Fibroblast of gingiva (primary cell): ENCODE data around the gene ELOB.

Source experiments
- DNase-seq: peaks from one replicate; pipeline ENCODE4 v3.0.0-alpha.2; 2011; ENCODE audit warnings: low read depth

The ELOB gene

DNA sequence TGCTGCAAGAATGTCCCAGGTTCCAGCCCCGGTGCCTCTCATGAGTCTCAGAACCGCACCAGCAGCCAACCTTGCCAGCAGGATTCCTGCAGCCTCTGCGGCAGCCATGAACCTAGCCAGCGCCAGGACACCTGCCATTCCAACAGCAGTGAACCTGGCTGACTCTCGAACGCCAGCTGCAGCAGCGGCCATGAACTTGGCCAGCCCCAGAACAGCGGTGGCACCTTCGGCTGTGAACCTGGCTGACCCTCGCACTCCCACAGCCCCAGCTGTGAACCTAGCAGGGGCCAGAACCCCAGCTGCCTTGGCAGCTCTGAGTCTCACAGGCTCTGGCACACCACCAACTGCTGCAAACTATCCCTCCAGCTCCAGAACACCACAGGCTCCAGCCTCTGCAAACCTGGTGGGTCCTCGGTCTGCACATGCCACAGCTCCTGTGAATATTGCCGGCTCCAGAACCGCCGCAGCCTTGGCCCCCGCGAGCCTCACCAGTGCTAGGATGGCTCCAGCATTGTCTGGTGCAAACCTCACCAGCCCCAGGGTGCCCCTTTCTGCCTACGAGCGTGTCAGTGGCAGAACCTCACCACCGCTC is 9.8 kb downstream of the ELOB start:
- no peak for DNase-seq

GRCh38 chr16:2766430-2767139 is 10.5 kb downstream of the ELOB start:
- no peak for DNase-seq

DNA sequence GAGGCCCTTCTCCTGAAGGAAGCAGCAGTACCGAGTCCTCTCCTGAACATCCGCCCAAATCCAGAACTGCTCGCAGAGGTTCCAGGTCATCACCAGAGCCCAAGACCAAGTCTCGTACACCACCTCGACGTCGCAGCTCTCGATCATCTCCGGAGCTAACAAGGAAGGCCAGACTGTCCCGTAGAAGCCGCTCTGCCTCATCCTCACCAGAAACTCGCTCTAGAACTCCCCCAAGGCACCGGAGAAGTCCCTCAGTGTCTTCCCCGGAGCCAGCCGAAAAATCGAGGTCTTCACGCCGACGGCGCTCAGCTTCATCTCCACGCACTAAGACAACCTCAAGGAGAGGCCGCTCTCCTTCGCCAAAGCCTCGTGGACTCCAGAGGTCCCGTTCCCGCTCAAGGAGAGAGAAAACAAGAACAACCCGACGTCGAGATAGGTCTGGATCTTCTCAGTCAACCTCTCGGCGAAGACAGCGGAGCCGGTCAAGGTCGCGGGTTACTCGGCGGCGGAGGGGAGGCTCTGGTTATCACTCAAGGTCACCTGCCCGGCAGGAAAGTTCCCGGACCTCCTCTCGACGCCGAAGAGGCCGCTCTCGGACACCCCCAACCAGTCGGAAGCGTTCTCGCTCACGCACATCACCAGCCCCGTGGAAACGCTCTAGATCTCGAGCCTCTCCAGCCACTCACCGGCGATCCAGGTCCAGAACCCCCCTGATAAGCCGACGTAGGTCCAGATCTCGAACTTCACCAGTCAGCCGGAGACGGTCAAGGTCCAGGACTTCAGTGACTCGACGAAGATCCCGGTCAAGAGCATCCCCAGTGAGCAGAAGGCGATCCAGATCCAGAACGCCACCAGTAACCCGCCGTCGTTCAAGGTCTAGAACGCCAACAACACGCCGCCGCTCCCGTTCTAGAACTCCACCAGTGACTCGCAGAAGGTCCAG is 11.3 kb downstream of the ELOB start:
- no peak for DNase-seq

DNA sequence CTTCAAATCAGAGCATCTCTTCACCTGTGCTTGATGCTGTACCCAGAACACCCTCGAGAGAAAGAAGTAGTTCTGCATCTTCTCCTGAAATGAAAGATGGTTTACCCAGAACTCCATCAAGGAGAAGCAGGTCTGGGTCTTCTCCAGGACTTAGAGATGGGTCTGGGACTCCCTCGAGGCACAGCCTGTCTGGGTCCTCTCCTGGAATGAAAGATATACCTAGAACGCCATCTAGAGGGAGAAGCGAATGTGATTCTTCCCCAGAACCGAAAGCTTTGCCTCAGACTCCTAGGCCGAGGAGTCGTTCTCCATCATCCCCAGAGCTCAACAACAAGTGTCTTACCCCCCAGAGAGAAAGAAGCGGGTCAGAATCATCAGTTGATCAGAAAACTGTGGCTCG is 12.4 kb downstream of the ELOB start:
- DNase-seq = no peak

- DNase-seq = no peak
Observed at GRCh38 chr16:2763173-2763572, 13.9 kb downstream of the ELOB start.

DNA sequence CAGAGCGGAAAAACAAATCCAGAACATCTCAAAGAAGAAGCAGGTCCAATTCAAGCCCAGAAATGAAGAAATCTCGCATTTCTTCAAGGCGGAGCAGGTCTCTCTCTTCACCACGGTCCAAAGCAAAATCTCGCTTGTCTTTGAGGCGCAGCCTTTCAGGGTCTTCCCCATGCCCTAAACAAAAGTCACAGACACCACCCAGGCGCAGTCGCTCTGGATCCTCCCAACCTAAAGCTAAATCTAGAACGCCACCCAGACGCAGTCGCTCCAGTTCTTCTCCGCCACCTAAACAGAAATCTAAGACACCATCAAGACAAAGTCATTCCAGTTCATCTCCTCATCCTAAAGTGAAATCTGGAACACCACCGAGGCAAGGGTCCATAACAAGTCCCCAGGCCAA is 14.4 kb downstream of the ELOB start:
- DNase-seq = no peak

- DNase-seq = no peak
Observed at GRCh38 chr16:2761886-2762583, 15.0 kb downstream of the ELOB start.

DNA sequence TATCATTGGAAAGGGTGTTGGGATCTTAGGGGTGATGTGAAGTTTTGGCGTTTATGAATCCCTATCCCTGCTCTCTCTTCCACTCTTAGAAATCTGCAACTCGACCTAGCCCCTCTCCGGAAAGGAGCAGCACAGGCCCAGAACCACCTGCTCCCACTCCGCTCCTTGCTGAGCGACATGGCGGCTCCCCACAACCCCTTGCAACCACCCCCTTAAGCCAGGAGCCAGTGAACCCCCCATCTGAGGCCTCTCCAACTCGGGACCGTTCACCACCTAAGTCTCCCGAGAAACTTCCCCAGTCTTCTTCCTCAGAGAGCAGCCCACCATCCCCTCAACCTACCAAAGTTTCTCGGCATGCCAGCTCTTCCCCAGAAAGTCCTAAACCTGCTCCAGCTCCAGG is 15.6 kb downstream of the ELOB start:
- DNase-seq = no peak

DNA sequence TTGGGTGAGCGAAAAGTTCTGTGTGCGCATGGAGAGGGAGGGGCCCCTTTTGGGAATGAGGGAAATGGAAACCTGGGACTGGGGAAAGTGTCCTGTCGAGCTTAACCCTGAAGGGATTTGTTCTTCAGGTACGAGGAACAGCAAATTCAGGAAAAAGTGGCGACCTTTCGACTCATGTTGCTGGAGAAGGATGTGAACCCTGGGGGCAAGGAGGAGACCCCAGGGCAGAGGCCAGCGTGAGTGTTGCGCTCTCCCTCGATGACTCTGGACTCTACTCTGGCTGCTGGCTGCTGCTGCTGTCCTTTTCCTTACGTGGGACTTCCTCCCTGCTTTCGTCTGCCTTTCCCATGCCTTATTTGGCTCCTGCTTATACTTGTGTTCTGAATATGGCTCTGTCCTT is 19.7 kb downstream of the ELOB start:
- DNase-seq = no peak

GRCh38 chr16:2756288-2757015 is 20.6 kb downstream of the ELOB start:
- no peak for DNase-seq

DNA sequence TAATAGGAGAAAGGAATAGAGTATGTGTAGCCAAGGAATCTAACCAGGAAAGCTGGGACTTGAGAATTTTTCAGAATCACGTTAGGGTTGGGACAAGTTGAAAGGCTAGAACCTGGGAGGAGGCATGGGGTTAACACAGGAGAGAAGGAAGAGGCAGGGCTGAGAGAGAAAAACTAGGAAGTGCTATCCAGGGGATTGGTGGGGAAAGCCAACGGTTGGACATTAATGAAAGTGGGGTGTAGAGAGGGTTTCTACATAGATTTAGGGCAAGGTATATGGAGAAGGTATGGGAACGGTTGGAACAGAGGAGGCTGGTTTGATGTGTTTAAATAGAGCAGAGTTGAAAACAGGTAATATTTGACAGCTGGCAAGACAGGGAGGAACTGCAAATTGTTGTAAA is 21.9 kb downstream of the ELOB start:
- DNase-seq = no peak

DNA sequence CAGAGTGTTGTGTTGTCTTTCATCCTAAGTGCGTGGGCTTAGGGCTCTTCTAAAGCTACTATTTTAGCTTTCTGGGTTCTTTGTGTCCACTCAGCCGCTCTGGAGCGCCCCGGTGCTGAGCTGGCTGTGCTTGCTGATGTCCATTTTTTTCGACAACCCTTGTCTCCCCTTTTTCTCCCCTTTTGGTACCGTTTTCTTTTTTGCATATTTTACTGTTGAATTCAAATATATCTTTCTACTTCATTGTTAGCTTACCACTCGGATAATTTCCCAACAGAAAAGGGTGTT is 23.4 kb downstream of the ELOB start:
- no peak for DNase-seq

DNA sequence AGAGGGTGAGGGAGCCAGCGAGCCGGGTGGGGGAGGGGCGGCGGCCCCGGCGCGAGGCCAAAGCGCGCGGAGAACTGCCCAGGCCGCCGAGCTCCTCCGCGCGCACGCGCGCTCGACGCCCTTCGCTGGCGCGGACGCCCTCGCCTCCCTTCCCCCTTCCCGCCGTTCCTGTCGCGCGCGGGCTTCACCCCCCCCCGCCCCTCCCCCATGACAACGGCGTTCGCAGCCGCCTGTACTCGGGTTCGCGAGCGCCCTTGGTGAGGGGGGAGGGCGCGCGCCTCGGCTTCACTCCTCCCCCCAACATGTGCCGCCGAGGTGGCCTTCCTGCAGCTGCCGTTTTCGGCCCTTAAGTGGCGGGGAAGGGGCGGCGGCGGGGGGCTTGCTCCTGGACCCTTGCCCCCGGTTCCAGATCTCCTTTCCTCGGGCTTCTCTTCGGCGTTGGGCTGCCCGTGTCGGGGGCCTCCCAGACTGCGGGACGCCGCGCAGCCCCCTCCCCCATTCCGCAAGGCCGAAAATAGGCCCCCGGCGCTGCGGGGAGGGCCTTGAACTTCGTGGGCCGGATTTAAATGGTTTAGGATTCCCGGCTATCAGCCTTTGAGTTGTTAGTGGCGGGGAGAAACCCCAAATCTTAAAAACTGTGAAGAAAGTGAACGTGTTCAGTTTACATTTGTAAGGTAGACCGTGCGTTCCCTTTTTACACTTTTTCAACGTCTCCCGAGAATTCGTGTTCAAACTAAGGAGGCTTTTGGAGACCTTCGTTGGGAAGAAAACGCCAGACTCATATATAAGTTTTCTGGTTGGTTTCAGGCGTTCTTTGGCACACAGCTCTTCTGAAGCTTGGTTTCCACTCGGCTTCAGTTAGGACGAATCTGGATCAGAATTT is 24.0 kb downstream of the ELOB start:
- DNase-seq = peak; percentile 79

- peak; percentile 97 for DNase-seq
Observed at GRCh38 chr16:2752035-2752849, 24.8 kb downstream of the ELOB start, which contains the start of gene SRRM2. Gene SRRM2 (plus strand): TSS chr16:2752638. CDS start chr16:2756365, 3,727 bp downstream.

GRCh38 chr16:2751577-2752034 is 25.5 kb downstream of the ELOB start:
- DNase-seq = no peak

DNA sequence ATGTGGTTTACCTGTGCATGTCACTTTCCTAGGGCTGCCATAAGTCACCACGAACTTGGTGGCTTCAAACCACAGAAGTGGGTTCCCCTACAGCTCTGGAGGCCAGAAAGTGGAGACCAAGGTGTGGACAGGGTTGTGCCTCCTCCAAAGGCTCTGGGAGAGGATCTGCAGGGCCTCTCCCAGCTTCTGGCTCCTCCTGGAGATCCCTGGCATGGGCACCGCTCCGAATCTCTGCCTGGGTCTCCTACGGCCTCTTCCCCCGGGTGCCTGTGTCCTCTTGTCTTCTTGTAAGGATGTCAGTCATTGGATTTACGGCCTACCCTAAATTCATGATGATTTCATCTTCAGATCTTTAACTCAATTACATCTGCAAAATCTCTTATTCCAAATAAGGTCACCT is 27.1 kb downstream of the ELOB start:
- no peak for DNase-seq

- no peak for DNase-seq
Observed at GRCh38 chr16:2749476-2749875, 27.6 kb downstream of the ELOB start.

- no peak for DNase-seq
Observed at GRCh38 chr16:2748757-2749455, 28.2 kb downstream of the ELOB start.

GRCh38 chr16:2745961-2746360 is 31.1 kb downstream of the ELOB start:
- no peak for DNase-seq
